HG03575 (cell line): ENCODE data around the gene ZNF678.
"Not testable (repeated sequence)": the region's sequence is repeated elsewhere in the genome, so short reads cannot be mapped to it uniquely, and the experiment has no call there.

Experiments
- ATAC-seq: cut with Tn5 transposase; IDR thresholded peaks from one replicate; pipeline ENCODE4 v1.9.1; 2021; ENCODE audit not compliant: unreplicated experiment, insufficient number of reproducible peaks, low FRiP score; ENCODE audit errors: extremely low read depth

ZNF678 gene

GRCh38 chr1:227587968-227588367 lies 24.6 kb downstream of the ZNF678 start:
- ATAC-seq, result no peak

- ATAC-seq, result not testable (repeated sequence)
Measured at GRCh38 chr1:227588769-227589168, 25.4 kb downstream of the ZNF678 start.

GRCh38 chr1:227589777-227590176 lies 26.4 kb downstream of the ZNF678 start:
- ATAC-seq, result not testable (repeated sequence)

GRCh38 chr1:227596222-227596621 lies 32.9 kb downstream of the ZNF678 start:
- not testable (repeated sequence) for ATAC-seq

GRCh38 chr1:227603327-227603726 lies 40.0 kb downstream of the ZNF678 start:
- no peak for ATAC-seq

GRCh38 chr1:227604446-227604845 lies 41.1 kb downstream of the ZNF678 start:
- ATAC-seq, result no peak

GRCh38 chr1:227606271-227606670 lies 42.9 kb downstream of the ZNF678 start:
- not testable (repeated sequence) for ATAC-seq

- no peak for ATAC-seq
Measured at GRCh38 chr1:227607336-227607898, 44.1 kb downstream of the ZNF678 start.

- ATAC-seq, result no peak
Measured at GRCh38 chr1:227612658-227613057, 49.3 kb downstream of the ZNF678 start.

GRCh38 chr1:227613526-227613925 lies 50.2 kb downstream of the ZNF678 start:
- ATAC-seq, result no peak

- ATAC-seq, result no peak
Measured at GRCh38 chr1:227621211-227621610, 57.9 kb downstream of the ZNF678 start.

GRCh38 chr1:227622739-227623475 lies 59.6 kb downstream of the ZNF678 start:
- no peak for ATAC-seq

GRCh38 chr1:227632325-227632724 lies 69.0 kb downstream of the ZNF678 start:
- ATAC-seq, result no peak

- no peak for ATAC-seq
Measured at GRCh38 chr1:227635596-227635995, 72.2 kb downstream of the ZNF678 start.

GRCh38 chr1:227654431-227654830 lies 91.1 kb downstream of the ZNF678 start:
- no peak for ATAC-seq

GRCh38 chr1:227654858-227655752 lies 91.7 kb downstream of the ZNF678 start:
- ATAC-seq, result no peak

GRCh38 chr1:227661495-227661894 lies 98.1 kb downstream of the ZNF678 start:
- ATAC-seq, result no peak

- ATAC-seq, result no peak
Measured at GRCh38 chr1:227662933-227663332, 99.6 kb downstream of the ZNF678 start.

- ATAC-seq, result no peak
Measured at GRCh38 chr1:227666286-227666685, 102.9 kb downstream of the ZNF678 start.

GRCh38 chr1:227673441-227673840 lies 110.1 kb downstream of the ZNF678 start:
- no peak for ATAC-seq
